ENCODE results near the gene CHD2. TPM values are rescaled to one million over a fixed set of nuclear protein-coding genes. Genes with fewer than 3 reads are reported as not detected.

CHD2 gene
- total RNA-seq, 1 donor from 2014 or later, result 105 TPM

GRCh38 chr15:93001156-93001555 is 101.0 kb downstream of the CHD2 start:
- Histone ChIP-seq H3K9ac (ENCODE audit: low read length) (no peak overlapping the region), H3K4me3 (ENCODE audit: insufficient read depth, low read depth, low read length) (no peak overlapping the region), H3K27me3 (ENCODE audit: insufficient read depth, low read length) (no peaks in the 10 kb centered on the region), H2AFZ (ENCODE audit: low read depth, low read length) (no peak overlapping the region), H3K9me3 (ENCODE audit: insufficient read depth, low read depth, low read length) (no peaks in the 10 kb centered on the region), H4K20me1 (ENCODE audit: insufficient read depth, low read length) (peaks cover 52% of the 10 kb centered on the region), H3K79me2 (ENCODE audit: insufficient read depth, low read length) (peaks cover 34% of the 10 kb centered on the region), H3K4me1 (ENCODE audit: insufficient read depth, low read length) (no peaks in the 10 kb centered on the region), H3K27ac (ENCODE audit: low read depth, low read length) (no peak overlapping the region), H3K4me2 (ENCODE audit: low read length) (no peak overlapping the region), H3K36me3 (ENCODE audit: insufficient read depth, low read length) (peaks cover 85% of the 10 kb centered on the region)
- DNase-seq (ENCODE audit: low read depth) (peak; percentile 57), FAIRE-seq (no peak)
- no peak overlapping the region for H3K4me3 Mint-ChIP-seq (ENCODE audit: unreplicated experiment)
- H3K27me3 Mint-ChIP-seq (ENCODE audit: low read depth, unreplicated experiment), result no peaks in the 10 kb centered on the region
- H3K4me1 Mint-ChIP-seq (ENCODE audit: low read depth, unreplicated experiment), result peaks cover 5% of the 10 kb centered on the region
- TF ChIP-seq CTCF (IDR thresholded peaks at IDR 0.05; ENCODE audit: insufficient read depth, low read depth, low read length) (no peak), EZH2 (IDR thresholded peaks at IDR 0.05; ENCODE audit: insufficient read depth, low read length) (no peak)
- peaks cover 35% of the 10 kb centered on the region for H3K36me3 Mint-ChIP-seq (ENCODE audit: low read depth, unreplicated experiment)
- H3K27ac Mint-ChIP-seq (ENCODE audit: unreplicated experiment), result no peak overlapping the region
- no peaks in the 10 kb centered on the region for H3K9me3 Mint-ChIP-seq (ENCODE audit: unreplicated experiment)

- peaks cover 5% of the 10 kb centered on the region for H3K4me1 Mint-ChIP-seq (ENCODE audit: low read depth, unreplicated experiment)
- H3K79me2 ChIP-seq (ENCODE audit: insufficient read depth, low read length), result peaks cover 37% of the 10 kb centered on the region
- H3K4me2 ChIP-seq (ENCODE audit: low read length), result no peak overlapping the region
- DNase-seq (ENCODE audit: low read depth) (no peak), FAIRE-seq (no peak)
- no peaks in the 10 kb centered on the region for H3K4me1 ChIP-seq (ENCODE audit: insufficient read depth, low read length)
- H3K9ac ChIP-seq (ENCODE audit: low read length), result no peak overlapping the region
- H4K20me1 ChIP-seq (ENCODE audit: insufficient read depth, low read length), result peaks cover 54% of the 10 kb centered on the region
- no peak overlapping the region for H3K27ac ChIP-seq (ENCODE audit: low read depth, low read length)
- no peaks in the 10 kb centered on the region for H3K9me3 Mint-ChIP-seq (ENCODE audit: unreplicated experiment)
- no peaks in the 10 kb centered on the region for H3K9me3 ChIP-seq (ENCODE audit: insufficient read depth, low read depth, low read length)
- H2AFZ ChIP-seq (ENCODE audit: low read depth, low read length), result no peak overlapping the region
- peaks cover 85% of the 10 kb centered on the region for H3K36me3 ChIP-seq (ENCODE audit: insufficient read depth, low read length)
- no peaks in the 10 kb centered on the region for H3K27me3 Mint-ChIP-seq (ENCODE audit: low read depth, unreplicated experiment)
- no peaks in the 10 kb centered on the region for H3K27me3 ChIP-seq (ENCODE audit: insufficient read depth, low read length)
- H3K27ac Mint-ChIP-seq (ENCODE audit: unreplicated experiment), result no peak overlapping the region
- TF ChIP-seq CTCF (IDR thresholded peaks at IDR 0.05; ENCODE audit: insufficient read depth, low read depth, low read length) (peak; percentile 17), EZH2 (IDR thresholded peaks at IDR 0.05; ENCODE audit: insufficient read depth, low read length) (no peak)
- H3K4me3 Mint-ChIP-seq (ENCODE audit: unreplicated experiment), result no peak overlapping the region
- no peak overlapping the region for H3K4me3 ChIP-seq (ENCODE audit: insufficient read depth, low read depth, low read length)
- H3K36me3 Mint-ChIP-seq (ENCODE audit: low read depth, unreplicated experiment), result peaks cover 33% of the 10 kb centered on the region
Measured at GRCh38 chr15:93001881-93002280, 101.8 kb downstream of the CHD2 start.

GRCh38 chr15:93005133-93005532 is 105.0 kb downstream of the CHD2 start:
- H3K9ac ChIP-seq (ENCODE audit: low read length), result no peak overlapping the region
- H3K4me1 ChIP-seq (ENCODE audit: insufficient read depth, low read length), result no peaks in the 10 kb centered on the region
- H3K9me3 Mint-ChIP-seq (ENCODE audit: unreplicated experiment), result no peaks in the 10 kb centered on the region
- no peak overlapping the region for H3K27ac Mint-ChIP-seq (ENCODE audit: unreplicated experiment)
- peaks cover 8% of the 10 kb centered on the region for H3K4me1 Mint-ChIP-seq (ENCODE audit: low read depth, unreplicated experiment)
- peaks cover 52% of the 10 kb centered on the region for H3K79me2 ChIP-seq (ENCODE audit: insufficient read depth, low read length)
- peaks cover 25% of the 10 kb centered on the region for H3K36me3 Mint-ChIP-seq (ENCODE audit: low read depth, unreplicated experiment)
- no peak for FAIRE-seq
- peaks cover 62% of the 10 kb centered on the region for H4K20me1 ChIP-seq (ENCODE audit: insufficient read depth, low read length)
- H3K4me3 ChIP-seq (ENCODE audit: insufficient read depth, low read depth, low read length), result no peak overlapping the region
- no peak for DNase-seq (ENCODE audit: low read depth)
- no peak overlapping the region for H3K4me2 ChIP-seq (ENCODE audit: low read length)
- H3K9me3 ChIP-seq (ENCODE audit: insufficient read depth, low read depth, low read length), result no peaks in the 10 kb centered on the region
- TF ChIP-seq CTCF (IDR thresholded peaks at IDR 0.05; ENCODE audit: insufficient read depth, low read depth, low read length) (no peak), EZH2 (IDR thresholded peaks at IDR 0.05; ENCODE audit: insufficient read depth, low read length) (no peak)
- no peaks in the 10 kb centered on the region for H3K27me3 Mint-ChIP-seq (ENCODE audit: low read depth, unreplicated experiment)
- H2AFZ ChIP-seq (ENCODE audit: low read depth, low read length), result no peak overlapping the region
- H3K27ac ChIP-seq (ENCODE audit: low read depth, low read length), result no peak overlapping the region
- H3K27me3 ChIP-seq (ENCODE audit: insufficient read depth, low read length), result no peaks in the 10 kb centered on the region
- peaks cover 88% of the 10 kb centered on the region for H3K36me3 ChIP-seq (ENCODE audit: insufficient read depth, low read length)
- no peak overlapping the region for H3K4me3 Mint-ChIP-seq (ENCODE audit: unreplicated experiment)

Data from astrocyte (in vitro differentiated cells and primary cell).